Cortex of kidney (tissue), 1 donor: ENCODE measurements around the gene TCF7.

Experiments used
- DNase-seq: peaks from one replicate; lab custom pipeline; 2025; lab: John Stamatoyannopoulos, UW

TCF7 gene

DNA sequence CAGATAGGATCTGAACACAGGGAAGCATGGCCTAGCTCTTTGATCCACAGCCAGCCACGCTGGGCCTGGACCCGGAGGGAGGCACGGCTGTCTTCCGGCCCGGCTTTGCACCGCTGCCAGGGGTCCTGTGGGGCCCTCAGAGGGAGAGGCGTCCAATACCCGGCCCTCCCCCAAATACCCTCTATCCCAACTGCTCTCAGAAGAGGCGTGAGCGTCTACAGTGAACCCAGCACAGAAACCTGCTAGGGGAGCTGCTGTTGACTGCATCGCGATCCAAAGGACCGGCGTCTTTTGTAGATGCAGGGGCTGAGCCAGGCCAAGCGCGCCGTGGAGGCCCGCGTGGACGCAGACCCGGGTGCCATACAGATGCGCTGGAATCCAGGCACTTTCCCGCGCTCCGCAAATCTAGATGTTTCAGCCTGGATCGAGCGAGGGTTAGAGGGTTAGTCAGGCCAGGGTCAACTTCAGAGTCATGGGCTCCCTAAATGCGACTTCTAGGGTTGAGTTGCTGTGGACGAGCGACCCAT, 1.1 kb upstream of the TCF7 start:
- no peak for DNase-seq

DNA sequence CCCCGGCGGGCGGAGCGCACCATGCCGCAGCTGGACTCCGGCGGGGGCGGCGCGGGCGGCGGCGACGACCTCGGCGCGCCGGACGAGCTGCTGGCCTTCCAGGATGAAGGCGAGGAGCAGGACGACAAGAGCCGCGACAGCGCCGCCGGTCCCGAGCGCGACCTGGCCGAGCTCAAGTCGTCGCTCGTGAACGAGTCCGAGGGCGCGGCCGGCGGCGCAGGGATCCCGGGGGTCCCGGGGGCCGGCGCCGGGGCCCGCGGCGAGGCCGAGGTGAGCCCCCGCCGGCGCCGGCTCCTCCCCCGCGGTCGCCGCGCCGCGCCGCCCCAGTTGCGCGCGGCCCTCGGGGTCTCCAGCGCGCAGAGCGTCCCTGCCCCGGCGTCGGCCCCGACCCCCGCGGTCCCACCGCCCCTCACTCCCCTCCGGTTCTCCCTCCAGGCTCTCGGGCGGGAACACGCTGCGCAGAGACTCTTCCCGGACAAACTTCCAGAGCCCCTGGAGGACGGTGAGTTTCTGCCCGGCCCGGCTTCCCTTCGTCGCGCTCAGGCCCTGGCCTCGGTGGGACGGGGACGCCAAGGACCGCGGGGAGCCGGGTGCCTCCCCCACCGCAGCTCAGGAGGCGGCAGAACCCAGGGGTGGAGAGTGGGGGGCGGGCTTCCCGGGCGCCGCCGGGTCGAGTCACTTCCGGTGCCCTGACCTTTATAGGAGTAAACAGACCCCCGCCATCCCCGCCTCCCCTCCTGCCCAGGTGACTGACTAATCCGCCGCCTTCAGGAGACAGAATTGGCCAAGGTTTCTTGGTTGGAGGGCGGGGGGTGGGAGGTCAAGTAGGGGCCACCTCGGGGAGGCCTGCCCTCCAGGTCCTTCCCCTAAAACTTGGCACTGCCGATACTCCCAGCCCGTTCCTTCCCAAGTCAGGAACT, 665 bp downstream of the TCF7 start:
- DNase-seq = no peak

DNA sequence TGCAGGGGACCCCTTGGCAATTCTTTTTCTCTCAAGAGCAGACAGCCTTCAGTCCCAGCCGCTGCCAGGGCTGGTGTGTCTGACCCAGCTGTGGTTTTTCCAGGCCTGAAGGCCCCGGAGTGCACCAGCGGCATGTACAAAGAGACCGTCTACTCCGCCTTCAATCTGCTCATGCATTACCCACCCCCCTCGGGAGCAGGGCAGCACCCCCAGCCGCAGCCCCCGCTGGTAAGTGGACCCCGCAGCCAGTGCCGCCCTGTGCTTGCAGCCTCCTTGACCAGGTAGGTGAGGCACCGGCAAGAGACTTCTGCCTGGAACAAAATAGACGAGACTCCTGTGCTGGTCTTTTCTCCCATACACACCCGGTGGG, 1.3 kb downstream of the TCF7 start:
- DNase-seq = no peak

DNA sequence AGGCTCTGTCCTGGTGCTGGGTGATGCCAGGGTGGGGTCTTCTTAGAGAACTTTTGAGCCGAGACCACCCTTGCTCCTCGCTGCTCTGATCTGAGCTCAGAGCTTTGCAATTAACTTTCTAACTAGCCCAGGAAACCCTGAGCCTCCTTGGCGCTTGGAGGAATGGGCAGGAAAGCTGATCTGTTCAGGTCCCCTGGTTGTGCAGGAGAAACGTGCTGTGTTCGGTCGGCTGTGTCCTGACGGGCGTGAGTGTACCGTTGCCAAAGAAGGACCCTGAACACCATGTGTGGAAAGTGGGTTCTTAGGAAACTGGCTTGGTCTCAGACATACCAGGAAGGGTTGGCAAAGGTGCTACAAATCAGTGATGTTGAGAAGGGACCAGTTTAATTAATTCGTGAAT, 1.8 kb downstream of the TCF7 start:
- DNase-seq = no peak

DNA sequence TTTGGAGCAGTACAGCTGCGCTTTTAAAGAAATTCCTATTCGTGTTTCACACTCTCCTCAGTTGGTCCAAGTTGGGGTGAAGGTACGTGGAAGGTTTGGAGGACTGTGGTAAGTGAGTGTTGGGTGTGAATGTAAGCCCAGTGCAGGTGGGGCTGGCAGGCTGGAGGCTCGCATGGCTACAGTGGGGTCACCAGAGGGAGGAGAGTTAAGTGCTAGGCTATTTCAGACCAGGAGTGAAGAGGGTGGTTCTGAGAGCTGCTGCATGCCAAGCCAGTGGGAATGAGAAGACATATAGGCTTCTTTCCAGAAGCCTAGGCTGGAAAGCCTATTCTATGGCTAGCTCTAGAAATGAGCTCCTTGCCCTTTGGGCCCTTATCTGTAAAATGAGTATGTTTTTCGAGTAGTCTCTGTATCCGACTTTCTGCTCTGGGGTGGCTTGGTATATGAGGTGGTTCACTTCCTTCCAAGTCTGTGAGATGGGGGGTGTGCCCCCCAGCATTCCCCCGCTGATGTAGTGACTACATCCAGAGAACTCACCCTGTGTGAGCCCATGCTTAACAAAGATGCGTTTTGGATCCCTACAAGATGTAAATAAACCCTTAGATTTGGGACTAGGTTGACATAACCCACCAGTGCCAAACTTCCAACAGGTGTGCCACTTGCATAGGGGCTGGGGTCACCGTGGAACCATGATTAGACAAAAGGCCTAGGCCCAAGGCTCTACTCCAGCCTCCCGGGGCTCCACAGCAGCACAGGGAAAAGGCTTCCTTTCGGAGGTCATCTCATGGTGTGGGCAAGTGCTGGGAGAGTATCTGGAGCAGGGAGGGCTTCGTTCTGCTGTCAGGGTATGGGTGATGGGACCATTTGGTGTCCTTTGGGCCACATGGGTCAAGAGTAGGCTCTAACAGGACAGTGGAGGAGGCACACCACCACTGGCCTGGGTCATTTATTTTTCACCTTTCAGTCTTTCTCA, 2.6 kb downstream of the TCF7 start:
- no peak for DNase-seq

DNA sequence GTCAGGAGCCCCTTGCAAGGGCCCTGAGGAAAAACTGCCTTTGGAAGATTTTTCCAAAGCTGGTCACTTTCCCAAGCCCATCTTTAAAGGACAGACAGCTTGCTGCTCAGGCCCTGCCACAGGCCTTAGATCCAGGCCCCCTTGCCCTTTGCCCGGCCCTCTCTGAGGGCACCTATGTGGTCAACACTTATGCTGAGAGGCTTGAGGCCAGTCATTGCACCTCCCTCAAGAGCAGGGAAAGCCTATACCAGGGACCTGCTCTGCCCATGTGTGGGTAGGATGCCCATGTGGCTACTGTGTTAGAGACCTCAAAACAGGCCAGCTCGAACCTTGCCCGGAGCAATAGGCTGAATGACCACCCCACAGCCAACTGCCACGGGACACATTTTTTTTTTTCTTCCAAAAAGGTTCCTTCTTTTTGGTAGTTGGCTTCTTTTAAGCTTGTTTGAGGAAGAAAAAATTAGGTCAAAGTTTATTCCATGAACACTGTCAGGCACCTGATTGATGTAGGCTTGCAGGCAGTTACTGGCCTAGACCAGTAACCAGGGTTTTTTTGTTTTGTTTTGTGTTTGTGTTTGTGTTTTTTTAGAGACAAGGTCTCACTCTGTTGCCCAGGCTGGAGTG, 3.8 kb downstream of the TCF7 start:
- DNase-seq = no peak

DNA sequence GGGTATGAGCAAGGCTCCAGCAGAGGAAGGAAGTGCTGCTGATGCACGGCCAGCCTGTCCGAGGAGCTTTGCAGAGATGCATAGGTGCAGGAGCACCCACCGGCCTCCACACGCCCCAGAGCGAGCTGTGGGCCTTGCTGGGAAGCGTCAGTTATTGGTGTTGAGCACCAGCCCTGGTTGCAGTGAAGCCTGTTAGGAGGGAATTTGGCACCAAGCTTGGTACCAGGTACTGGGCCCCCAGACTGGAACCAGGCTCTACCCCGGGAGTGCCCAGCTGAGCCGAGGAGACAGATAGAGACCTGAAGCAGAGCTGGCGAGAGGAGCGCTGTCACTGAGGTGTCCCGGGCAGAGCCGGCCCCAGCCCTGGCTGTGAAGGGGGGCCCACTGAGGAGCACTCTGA, 5.2 kb downstream of the TCF7 start:
- no peak for DNase-seq

DNA sequence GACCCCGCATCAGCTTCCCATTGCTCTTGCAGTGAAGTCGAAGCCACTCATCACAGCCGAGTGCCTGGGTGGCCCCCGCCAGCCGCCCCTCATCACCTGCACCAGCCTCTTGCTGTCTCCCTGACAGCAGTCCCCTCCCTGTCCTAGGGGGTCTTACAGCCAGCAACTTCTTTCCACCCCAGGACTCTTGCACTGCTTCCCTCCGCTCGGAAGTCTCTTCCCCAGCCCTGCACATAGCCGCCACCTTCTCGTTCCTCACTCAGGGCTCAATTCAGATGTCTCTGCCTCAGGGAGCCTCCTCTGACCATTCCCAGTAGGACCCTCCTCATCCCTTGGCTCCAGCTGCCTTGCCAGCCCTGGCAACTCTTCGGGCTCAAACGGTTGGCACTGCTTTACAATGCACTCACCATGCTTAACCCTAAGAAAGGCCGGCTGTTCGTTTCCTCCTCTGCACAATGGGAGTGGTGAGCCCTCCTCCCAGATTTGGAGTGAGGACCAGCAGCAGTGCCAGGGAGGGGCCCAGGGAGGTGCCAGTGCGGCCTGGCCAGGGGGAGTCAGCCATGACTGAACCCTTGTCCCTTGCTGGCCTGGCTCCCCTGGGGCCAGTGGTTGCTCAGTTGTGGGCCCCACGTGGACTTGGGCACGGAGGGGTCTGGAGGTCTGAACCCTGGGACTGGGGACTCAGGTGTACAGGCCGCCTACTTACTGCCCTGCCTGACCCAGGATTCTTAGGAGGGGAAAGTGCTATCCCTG, 6.1 kb downstream of the TCF7 start:
- DNase-seq = no peak

DNA sequence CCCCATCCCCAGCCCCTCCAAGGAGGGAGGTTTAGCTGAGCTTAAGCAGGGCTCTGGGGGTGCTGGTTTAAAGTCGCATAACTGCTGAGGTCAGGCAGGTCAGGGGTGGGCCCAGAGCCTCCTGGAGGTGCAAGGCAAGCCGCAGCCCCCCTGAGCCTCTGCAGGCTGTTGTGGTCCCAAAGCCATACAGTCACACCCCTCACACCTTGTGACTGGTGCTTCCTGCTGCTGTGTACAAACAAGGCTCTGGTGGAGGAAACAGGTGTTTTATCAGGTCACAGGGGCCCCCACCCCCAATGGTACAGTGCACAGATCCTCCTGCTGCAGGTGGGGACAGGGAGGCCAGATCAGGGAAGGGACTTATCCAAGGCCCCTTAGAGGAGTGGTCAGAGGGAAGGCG, 8.0 kb downstream of the TCF7 start:
- no peak for DNase-seq

DNA sequence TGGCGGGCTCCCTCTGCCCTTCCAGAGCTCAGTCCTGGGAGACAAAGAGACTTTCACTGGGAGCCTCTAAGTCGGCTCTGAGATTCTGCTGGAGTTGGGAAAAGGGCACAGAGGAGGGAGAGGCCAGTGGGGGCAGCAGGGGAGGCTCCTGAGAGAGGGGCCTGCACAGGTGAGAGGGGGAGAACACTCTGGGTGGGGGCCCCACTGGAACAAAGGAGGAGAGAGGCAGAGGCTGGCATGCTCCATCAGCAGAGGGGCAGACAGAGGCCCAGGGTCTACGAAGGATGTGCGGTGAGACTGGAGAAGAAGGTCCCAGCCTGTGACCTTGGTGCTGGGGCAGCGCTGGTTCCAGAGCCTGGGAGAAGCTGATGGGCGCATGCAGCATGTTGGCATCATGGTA, 8.9 kb downstream of the TCF7 start:
- DNase-seq = no peak

DNA sequence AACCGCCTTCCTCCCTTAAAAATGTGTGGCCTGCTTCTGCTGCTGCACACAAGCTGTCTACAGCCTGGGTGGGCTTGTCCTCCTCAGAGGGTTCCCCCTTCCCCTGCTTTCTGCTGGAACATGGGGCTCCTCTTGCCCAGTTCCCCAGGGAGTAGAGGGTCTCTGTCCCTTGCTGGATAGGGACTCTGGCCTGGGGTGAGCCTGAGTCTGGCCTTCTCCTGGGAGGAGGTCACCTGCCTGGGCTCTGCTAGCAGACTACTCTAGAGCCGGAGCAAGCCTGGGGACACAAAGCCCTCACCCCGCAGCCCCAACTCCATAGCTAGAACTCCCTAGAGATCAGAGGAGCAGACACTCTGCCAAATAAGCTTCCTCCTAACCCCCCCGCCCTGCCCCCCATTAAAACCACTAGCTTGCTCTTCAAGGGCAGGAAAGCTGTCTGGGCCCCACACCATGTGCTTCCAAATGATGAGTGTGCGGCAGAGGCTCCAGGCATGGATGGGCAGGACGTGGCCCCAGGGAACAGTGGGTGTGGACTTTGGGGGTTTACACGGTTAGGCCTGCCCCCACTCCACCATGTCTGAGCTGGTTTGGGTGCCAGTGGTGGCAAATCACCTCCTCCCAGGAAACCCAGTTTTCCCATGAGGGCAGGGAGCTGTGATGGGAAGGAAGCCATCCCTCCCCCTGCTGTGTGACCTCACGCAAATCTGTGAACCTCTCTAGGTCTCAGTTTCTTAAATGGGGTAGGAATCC, 10.0 kb downstream of the TCF7 start:
- DNase-seq = no peak

DNA sequence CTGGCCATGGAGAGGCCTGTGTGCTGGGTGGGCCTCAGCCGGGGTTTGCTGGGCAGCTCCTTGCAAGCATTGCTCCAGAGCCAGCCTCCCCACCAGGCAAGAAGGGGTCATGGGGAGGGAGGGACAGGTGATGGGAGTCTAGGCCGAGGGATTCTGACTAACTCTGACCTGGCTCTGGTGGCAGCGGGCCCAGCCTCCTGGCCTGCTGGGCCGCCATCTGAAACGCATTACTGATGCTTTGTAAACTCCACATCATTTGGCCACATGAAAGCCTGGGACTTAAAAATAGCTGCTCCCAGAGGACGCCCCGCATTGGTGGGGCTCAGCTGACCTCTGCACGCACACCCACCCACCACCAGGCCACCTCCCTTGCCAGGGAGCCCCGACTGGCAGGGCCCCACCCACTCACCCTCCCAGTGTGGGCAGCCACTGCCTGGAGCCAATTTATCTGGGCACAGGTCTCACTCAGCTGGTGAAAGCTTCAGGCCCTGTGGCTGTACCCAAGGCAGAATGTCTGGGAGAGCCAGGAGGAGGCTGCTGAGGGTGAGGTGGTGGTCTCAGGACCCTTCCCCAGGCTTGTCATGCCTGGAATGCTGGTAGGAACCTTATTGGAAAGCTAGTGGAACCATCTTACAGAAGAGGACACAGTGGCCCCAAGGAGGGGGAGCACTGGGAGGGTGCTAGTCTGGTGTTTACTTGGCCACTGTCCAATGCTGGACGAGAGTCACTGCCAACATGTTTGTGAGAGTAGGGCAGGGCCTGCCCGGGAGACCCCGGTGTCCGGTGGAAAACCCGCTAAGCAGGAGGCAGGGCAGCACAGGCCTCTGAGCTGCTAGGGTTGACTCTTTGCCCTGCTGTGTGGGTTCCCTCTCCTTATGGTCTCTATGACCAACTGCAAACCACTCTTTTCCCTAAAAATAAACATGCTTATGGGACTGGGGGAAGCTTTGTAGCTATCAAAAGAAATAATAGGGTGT, 10.8 kb downstream of the TCF7 start:
- DNase-seq = no peak

DNA sequence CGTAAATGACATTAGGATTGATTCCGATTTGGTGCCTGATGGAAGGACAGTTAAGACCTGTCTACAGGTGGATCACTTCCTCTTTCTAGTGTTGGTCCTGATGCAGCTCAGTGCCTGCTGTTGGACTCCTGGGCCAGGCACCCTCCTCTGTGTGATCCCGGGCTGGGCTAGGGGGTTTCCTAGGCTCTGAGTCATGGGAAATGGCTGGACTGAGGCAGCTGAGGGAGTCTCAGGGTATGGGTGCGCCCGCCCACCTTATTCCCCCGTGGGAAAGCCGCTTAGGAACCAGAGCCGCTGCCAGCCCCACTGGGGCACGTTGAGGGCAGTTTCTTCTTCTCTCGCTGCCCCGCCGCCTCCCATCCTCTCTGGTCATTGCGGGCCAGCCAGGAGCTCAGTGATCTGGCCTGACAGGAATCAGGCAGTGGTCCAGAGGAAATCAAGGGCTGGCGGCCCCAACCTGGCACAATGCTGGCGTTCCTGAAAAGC, 12.9 kb downstream of the TCF7 start:
- no peak for DNase-seq

DNA sequence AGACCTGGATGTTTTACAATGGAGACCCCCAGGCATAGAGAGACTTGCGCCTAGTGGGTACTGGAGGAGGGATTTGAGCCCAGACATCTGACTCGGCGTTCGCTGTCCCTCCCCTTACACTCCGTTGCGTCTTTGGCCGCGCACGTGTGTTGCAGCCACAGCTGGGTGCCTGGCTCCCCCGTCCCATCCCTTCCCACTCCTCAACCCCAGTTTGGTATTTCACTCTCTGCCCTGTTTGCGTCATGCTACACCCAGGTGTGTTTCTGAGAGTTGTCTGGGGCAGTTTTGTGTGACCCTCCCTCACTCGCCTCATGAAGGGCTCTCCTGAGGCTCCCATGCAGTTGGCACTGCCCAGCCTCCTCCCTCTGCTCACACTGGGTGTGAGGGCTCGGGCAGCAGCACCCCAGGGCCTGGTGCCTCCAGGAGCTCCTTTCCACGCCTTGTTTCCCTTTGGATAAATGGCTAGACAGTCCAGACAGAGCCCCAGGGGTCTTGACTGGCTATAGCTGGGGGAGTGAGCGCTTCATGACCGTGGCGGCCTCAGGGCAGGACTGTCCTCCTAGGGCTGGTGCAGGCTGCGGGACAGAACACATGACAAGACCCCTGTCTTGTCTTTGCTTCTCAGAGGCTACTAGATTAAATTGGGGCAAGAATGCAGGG, 13.6 kb downstream of the TCF7 start:
- DNase-seq = no peak

DNA sequence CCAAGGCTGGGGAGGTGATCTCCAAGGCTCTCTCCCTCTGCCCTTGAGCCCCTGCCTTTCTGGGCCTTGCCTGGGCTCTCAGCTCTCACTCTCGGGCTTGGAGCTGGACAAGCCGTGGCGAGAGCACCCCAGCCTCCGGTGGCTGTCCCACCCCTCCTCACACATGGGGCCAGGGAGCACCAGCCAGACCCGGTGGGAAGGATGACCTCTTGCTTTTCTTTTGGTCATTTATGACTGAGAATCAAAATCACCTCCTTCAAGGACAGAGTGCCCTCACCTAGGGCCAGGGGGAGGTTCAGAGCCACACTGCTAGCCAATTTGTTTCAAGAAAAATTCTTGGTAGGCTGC, 14.1 kb downstream of the TCF7 start:
- DNase-seq = no peak

DNA sequence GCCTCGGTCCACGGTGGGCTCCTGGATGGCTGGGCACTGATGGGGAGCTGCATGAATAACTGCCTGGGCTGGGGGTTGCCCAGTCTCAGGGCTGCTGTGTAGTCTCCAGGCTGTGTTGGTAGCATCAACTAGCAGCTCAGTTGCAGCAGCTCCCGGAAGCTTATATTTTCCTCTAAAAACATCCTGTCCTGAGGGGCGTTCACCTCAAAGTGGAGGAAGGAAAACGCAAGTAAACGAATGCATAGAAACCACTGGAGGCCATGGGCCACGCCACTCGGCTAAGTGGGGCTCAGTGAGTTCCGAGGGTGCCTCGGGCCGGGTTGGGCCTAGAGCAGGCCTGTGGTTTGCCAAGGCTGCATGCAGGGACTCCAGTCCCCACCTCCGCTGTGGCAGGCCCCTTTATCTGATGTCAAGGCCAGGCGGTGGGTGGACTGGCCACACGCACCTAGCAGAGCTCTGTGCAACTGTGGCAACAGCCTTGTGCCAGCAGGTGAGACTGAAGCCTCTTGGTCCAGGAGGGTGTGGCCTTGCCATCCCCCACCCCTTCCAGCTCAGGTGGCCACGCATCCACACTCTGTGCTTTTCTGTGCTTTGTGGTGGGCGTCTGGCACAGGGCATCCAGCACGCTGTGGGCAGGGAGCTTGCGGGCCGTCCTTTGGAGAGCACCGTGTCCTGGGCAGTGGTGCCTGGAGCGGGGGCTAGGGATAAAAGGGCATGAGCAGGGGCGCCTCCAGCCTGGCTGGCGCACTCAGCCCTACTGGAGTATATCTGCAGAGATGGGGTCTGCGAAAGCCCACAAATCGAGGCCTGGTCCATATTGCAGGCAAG, 15.1 kb downstream of the TCF7 start:
- no peak for DNase-seq

DNA sequence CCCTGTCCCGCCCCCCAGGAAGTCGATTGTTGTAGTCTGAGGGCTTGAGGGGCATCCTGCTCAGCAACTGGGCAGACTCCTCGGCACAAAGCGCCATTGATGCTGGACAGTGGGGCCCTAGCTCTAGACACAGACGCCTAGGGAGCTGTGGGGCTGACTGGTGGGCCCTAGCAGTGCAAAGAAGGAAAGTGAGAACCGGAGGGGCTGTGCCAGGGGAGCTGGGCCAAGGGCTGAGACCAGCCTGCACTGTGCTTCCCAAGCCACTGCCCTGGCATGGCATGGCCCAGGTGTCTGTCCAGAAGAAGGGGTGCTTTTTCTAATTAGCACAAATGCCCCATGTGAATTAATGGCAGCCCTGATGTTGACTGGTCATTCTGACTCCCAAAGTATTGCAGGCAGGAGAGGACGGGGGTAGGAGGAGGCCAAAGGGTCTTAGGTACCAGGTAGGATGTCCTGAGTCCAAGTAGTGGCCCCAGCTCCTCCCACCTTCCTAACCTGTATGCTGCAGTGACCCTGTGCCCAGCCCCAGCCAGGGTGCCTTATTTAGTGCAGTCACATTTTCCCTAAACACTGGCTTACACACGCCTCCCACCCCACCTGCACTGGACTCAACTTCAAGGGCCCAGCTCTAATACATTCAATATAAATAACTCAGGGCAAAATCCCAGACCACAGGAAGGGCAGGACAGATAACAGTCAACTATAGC, 15.9 kb downstream of the TCF7 start:
- no peak for DNase-seq
